Stimulated activated CD4-positive, alpha-beta T cell treated with anti-CD3 and anti-CD28 coated beads, Interleukin-12 subunit alpha, Interleukin-12 subunit beta, amount 100 ng/mL, for 48 hours (primary cell): ENCODE results near the gene GPR176.
"Not testable (repeated sequence)": the region's sequence is repeated elsewhere in the genome, so short reads cannot be mapped to it uniquely, and the experiment has no call there.

ENCODE experiments used
- DNase-seq, 3 donors: peaks; one replicate each; pipeline ENCODE4 v3.0.0-alpha.2; 2020; ENCODE audit warnings: low read depth in 2 of 3, low spot score in 1 of 3

Gene GPR176

DNA sequence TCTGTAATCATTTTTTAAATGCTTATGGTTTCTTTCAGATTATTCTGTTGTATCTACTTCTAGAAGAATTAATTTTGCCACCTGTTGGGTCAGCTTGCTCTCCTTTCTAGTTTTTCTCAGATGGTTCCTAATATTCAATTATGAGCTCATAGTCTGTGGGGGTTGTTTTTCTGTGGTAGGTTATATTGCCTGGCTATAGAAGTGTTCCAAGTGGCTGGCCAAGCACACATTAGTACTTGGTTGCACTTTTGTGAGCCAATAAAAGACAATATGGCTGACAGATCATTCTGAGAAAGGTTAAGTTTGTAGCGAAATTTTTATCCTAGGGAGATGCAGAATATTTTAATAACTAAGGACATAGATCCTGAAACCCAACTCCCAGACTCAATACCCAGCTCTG lies 105.6 kb downstream of the GPR176 start:
- no peak for DNase-seq

- not testable (repeated sequence) for DNase-seq
Observed at GRCh38 chr15:39812651-39813050, 107.4 kb downstream of the GPR176 start.

- no peak for DNase-seq
Observed at GRCh38 chr15:39808909-39809308, 111.2 kb downstream of the GPR176 start.

GRCh38 chr15:39807791-39808190 lies 112.3 kb downstream of the GPR176 start:
- no peak for DNase-seq

DNA sequence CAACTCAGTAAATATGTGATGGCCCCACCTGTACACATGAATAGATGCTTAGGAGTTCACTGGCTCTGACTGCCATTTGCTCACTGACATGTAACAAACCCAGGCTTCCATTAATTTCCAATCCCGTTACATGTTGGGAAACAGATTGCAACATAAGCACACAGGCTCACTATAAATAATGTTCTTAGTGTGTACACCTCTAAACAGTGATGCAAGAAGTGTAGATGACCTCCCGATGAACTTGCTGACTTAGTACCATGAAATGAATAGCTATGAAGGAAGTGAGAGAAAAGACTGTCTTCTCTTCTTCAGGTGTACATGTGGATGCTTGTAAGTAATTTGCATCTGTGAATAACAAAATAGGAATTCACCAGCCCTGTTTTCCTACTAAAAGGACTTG lies 116.0 kb downstream of the GPR176 start:
- no peak for DNase-seq

DNA sequence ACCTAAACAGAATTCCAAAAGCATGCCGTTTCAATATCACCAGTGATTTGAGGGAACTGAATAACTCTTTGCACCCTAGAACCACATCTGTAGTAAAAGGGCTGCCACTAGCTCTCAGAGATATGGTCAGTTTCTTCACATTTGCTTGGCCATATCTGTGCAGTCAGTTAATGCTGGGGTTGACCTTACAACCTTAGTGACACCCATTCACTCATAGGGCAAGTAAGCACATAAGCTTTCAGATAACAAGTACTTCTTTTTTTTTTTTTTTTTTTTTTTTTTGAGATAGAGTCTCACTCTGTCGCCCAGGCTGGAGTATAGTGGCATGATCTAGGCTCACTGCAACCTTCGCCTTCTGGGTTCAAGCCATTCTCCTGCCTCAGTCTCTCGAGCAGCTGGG lies 117.0 kb downstream of the GPR176 start:
- DNase-seq: no peak

DNA sequence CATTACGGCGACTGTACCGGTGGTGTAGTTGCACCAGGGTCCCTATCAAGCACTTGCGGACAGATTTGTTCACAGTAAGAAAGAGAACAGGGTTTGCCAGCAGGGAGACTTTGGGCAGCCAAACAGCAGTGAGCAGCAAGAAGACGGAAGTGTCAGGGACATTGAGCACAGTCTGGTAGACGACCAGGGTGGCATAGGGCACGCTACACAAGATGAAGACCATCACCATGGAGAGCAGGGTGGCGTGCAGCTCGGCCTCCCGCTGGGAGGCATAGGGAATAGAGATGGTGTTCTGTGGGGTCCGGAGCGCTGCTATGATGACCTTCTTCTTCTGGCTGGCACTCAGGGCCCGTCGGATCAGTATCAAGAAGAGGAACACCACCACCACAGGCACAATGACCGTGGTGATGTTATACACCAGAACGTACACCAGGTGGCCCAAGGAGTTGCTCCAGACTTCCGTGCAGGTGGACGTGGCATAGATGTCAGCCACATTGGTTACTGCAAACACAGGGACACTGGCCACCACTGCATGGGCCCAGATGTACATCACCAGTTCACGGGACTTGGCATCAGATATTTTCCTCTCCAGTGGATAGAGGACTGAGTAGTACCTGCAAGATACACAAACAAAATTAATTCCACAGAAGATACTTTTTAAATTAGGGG lies 118.3 kb downstream of the GPR176 start:
- DNase-seq: no peak

DNA sequence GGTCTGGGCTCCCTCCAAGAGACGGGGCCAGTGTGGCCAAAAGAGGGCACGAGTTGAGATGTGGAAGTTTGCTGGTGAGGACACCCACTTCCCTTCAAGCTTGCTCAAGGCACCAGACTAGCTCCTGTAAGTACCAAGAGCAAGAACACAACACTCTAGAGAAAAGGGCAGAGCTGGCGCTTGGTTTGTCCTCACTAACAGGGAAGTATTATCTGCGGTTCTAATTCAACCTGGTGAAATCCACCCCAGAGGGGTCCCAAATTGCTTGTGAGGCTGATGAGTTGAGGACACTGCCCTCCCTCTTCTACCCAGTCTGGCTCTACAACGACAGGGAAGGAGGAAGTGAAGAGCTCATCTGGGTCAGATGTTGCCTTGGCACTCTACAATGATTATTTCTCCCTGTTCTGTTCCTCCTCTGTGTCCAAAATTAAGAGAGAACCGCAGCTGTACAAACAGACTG lies 120.5 kb downstream of the GPR176 start:
- DNase-seq: no peak

DNA sequence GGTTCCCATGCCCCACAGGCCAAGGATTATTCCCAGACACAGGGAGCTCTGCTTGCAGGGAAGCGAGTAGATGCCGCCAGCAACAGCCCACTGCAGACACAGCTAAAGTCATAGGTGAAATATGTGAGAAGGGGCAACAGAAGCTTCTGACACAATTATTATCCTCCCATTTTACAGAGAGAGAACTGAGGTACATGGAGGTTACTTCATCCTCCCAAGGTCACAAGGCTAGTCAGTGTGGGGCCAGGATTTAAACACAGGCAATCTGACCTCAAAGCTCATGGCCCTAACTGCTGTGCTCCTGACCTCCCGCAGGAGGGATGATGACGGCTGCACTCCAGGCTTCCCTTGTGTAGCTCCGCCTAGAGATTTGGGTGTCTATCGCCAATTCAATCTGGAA lies 121.7 kb downstream of the GPR176 start:
- no peak for DNase-seq

DNA sequence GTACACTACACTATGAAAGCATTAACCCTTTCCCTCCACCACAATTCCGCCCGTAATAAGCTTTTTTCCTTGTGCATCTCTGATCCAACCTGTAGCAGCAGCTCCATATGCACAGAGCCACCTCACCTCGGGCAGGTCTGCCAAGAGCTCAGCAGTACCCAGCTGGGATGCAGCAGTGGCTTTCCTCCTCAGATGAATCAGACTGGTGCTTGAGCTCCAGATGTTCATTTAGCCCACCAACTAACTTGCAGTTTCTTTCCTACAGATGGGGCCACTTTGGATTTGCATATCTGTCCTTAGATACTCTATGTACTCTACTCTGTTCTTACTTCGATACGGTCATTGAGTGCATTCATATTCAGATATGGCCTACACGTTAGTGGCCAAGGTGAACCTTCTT lies 122.7 kb downstream of the GPR176 start:
- DNase-seq: no peak

- no peak for DNase-seq
Observed at GRCh38 chr15:39796601-39797000, 123.5 kb downstream of the GPR176 start.

- DNase-seq: no peak
Observed at GRCh38 chr15:39795486-39795885, 124.6 kb downstream of the GPR176 start.

- DNase-seq: no peak
Observed at GRCh38 chr15:39794954-39795353, 125.1 kb downstream of the GPR176 start.

- no peak for DNase-seq
Observed at GRCh38 chr15:39793923-39794322, 126.1 kb downstream of the GPR176 start.

DNA sequence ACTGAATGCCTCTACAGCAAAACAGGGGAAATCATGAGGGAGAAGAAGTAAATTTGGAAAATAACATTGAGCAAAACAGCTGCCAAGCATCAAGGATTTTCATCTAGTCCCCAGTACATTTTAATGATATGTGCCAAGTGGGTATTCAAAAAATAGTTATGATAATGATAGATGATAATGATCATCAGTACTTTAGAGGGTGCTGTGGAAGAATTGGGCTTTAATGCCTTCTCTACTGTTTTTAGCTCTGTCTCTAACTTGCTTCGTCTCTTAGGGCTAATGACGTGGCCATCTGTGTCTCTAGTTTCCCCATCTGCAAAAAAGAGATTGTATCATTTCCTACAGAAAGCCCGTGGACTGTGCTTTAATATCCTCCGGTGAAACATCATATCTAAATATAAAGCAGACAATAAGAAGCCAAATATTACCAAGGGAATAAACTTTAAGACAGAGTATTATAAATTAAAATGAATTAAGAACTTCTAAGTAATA lies 127.2 kb downstream of the GPR176 start:
- DNase-seq: no peak

DNA sequence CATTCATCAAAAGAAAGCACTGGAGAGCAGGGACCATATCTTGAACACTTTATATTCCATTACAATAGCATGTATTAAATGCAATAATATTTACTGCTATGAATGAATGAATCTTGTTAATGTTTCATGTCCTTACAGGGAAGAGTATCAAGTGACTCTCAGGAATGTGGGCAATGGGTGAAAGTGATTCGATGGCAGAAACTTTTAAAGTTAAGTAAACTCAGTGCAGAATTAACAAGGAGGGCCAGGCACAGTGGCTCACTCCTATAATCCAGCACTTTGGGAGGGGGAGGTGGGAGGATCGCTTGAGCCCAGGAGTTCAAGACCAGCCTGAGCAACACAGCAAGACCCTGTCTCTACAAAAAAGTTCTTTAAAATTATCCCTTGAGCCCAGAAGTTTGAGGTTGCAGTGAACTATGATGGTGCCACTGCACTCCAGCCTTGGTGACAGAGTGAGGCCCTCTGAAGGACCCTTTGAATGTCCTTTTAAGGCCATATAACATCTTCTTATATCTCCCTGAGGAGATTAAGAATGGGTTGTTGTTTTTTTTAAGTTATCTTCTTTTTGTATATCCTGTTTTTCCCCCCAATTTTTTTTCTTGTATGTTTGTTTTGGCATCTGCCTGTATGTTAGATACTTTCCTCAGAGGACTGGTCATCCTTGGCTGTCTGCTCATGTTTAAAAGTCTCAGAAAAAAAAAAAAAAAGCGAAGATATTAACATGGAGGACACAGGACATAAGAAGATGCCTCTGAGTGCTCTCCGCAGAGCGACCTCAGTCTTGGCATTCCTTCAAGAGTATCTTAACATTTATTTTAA lies 127.8 kb downstream of the GPR176 start:
- no peak for DNase-seq

DNA sequence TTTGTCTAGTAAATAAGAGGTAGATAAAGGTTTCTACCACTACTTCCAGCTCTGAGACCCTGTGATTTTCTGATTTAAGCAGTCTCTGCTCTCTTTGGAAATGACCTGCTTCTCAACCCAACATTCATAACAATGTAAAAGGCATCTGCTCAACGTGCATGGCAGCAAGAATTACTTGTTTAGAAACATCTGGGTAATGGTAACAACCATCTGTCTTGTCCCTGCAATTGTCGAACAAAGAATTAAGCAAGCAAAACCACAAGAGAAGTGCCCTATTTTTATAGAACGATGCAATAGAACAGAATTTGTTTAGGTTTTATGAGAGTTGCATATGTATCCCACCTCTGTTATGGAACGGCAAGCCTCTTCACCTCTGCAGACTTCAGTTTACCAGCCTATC lies 130.3 kb downstream of the GPR176 start:
- no peak for DNase-seq

DNA sequence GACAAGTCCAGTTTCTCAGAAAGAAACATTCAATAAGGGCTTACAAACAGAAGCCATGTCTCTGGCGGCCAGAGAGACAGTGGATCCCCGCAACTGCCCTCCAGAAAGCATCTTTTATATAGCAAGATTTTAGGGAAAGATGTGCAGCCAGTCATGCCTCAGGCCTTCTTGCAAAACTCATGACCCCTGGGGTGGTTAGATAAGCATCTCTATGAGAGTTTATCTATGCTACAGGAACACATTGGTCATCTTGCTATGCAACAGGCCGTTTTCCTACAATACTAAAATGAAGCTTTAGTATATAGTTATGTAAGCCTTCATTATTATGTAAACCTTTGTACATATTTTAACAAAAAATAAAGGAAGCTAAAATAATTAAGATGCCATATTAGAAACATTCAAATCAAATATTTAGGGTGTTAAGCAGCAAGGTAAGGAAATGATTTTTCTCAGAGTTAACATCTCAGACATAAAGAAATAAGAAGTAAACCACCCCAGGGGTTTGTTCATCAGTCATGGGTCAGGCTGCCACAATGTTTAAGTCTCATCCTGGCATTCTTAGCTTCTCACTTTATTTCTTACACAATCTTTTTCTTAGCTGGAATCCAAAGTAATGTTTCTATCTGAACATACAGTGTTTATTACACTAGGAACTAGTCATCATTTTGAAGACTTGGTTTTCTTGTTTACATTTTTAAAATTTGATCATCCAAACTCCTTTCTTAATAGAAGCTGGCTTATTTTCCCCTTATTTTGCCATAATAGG lies 131.1 kb downstream of the GPR176 start:
- no peak for DNase-seq

DNA sequence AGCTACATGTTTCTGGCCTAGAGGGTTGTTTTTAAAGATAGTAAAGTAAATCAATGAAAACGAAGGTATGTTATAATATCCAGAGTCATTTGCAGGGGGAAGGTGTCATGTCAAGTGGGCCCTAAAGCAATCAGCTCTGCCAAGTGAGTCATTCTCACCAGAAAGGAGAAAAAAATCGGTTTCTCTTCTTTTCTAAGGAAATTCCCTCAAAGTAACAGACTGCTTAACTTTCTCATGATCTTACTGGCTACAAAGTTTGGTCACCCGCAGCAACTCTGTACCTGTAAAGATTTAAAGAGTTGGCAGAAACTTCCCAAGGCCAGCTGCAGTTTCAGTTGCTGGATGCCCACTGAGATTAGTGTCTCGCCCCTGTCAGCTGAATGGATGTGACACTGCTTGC lies 132.0 kb downstream of the GPR176 start:
- no peak for DNase-seq

DNA sequence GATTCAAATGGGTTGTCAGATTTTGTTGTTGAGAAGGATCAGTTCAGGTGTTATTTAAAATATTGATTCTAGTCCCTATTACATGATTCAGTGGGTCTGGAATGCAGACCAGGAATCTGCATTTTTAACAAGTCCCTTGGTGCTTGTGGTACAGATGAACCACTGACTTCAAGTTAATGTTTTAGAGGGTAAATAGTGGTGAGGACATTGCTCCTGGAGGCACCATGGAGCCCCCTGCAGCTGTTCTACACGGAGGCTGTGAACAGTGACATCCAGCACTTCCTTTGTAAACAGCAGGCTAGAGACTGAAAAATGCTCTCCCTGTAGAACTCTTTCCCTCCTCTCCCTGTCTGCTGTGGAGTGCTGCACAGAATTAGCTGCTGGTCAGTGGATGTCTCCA lies 132.6 kb downstream of the GPR176 start:
- DNase-seq: no peak

DNA sequence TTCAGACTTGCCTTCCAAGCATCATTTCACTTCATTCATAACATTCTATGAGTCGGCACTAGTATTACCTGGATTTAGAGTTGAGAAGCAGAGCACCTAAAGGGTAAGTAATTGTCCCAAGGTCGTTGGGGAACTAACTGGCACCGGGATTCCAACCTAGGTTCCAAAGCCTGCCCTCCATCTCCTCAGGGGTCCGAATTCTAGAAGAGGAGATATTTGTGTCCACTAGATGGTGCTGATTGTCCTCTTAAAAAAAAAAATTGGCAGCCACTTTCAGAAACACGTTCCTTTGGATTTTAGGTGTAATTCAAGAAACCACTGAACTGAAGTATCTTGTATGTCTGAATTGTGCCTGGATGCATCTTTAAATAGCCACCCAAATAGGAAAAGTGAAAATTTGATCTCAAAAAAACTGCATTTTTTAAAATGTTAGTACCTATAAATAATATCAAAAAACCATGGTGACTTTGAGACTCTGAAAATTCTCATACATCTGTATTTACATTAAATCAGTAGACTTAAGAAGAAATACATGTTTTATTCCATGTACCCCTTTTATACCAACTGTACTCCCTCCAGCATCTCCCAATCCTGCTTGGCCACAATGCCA lies 133.5 kb downstream of the GPR176 start:
- DNase-seq: no peak
